ENCODE results near the gene AKR1B1. TPM values are rescaled to one million over a fixed set of nuclear protein-coding genes. Genes with fewer than 3 reads are reported as not detected.

Gene AKR1B1
- total RNA-seq, 1 donor from 2014 or later, result 88.9 TPM

GRCh38 chr7:134465491-134465890 is 6.6 kb upstream of the AKR1B1 start:
- Mint-ChIP-seq H3K36me3 (ENCODE audit: low read depth) (no peaks in the 10 kb centered on the region), H3K27me3 (peaks cover 4% of the 10 kb centered on the region), H3K27ac (no peak overlapping the region), H3K9me3 (peaks cover 11% of the 10 kb centered on the region), H3K4me3 (no peak overlapping the region), H3K4me1 (no peaks in the 10 kb centered on the region)
- TF ChIP-seq CTCF (IDR thresholded peaks at IDR 0.05), result no peak
- no peak for ATAC-seq (ENCODE audit: low read depth)
- ChIA-PET CTCF (interaction anchor here (0.6 kb wide), 1 partner anchor 45 kb away, joined by 3 read pairs; no protein-coding TSS in a partner anchor), POLR2A (no interaction called here)
- intact Hi-C loops (cut with micrococcal nuclease), result no loop called here
- no peak for DNase-seq

- Mint-ChIP-seq H3K4me1 (peaks cover 6% of the 10 kb centered on the region), H3K9me3 (peaks cover 11% of the 10 kb centered on the region), H3K27me3 (peaks cover 4% of the 10 kb centered on the region), H3K27ac (no peak overlapping the region), H3K36me3 (ENCODE audit: low read depth) (no peaks in the 10 kb centered on the region), H3K4me3 (no peak overlapping the region)
- DNase-seq (no peak), ATAC-seq (ENCODE audit: low read depth) (no peak)
- ChIA-PET POLR2A (no interaction called here), CTCF (no interaction called here)
- TF ChIP-seq CTCF (IDR thresholded peaks at IDR 0.05), result no peak
- intact Hi-C loops (cut with micrococcal nuclease), result no loop called here
These were observed 5.6 kb upstream of the AKR1B1 start for GRCh38 chr7:134464496-134464895.

- no peak for ATAC-seq (ENCODE audit: low read depth)
- no peak for DNase-seq
- H3K27me3 Mint-ChIP-seq, result peaks cover 4% of the 10 kb centered on the region
- peaks cover 11% of the 10 kb centered on the region for H3K4me1 Mint-ChIP-seq
- no peak overlapping the region for H3K27ac Mint-ChIP-seq
- ChIA-PET POLR2A (no interaction called here), CTCF (interaction anchor here (1.5 kb wide), 1 partner anchor 31 kb away, joined by 4 read pairs; no protein-coding TSS in a partner anchor)
- intact Hi-C loops (cut with micrococcal nuclease), result no loop called here
- peaks cover 11% of the 10 kb centered on the region for H3K9me3 Mint-ChIP-seq
- H3K36me3 Mint-ChIP-seq (ENCODE audit: low read depth), result no peaks in the 10 kb centered on the region
- no peak for TF ChIP-seq CTCF (IDR thresholded peaks at IDR 0.05)
- H3K4me3 Mint-ChIP-seq, result no peak overlapping the region
These were observed 4.9 kb upstream of the AKR1B1 start for GRCh38 chr7:134463751-134464150.

- ChIA-PET POLR2A (interaction anchor here (0.6 kb wide), 1 partner anchor 922 kb away, joined by 5 read pairs; no protein-coding TSS in a partner anchor), CTCF (interaction anchor here (1.5 kb wide), 1 partner anchor 29 kb away, joined by 4 read pairs; no protein-coding TSS in a partner anchor)
- no peak for DNase-seq
- Mint-ChIP-seq H3K36me3 (ENCODE audit: low read depth) (no peaks in the 10 kb centered on the region), H3K4me1 (peaks cover 20% of the 10 kb centered on the region), H3K27ac (no peak overlapping the region), H3K4me3 (no peak overlapping the region), H3K27me3 (no peaks in the 10 kb centered on the region), H3K9me3 (peaks cover 11% of the 10 kb centered on the region)
- no peak for TF ChIP-seq CTCF (IDR thresholded peaks at IDR 0.05)
- ATAC-seq (ENCODE audit: low read depth), result no peak
- intact Hi-C loops (cut with micrococcal nuclease), result no loop called here
These were observed 3.5 kb upstream of the AKR1B1 start for GRCh38 chr7:134462337-134462925.

GRCh38 chr7:134461916-134462315 is 3.0 kb upstream of the AKR1B1 start:
- intact Hi-C loops (cut with micrococcal nuclease), result no loop called here
- TF ChIP-seq CTCF (IDR thresholded peaks at IDR 0.05), result no peak
- ChIA-PET CTCF (interaction anchor here (1.0 kb wide), 1 partner anchor 30 kb away, joined by 3 read pairs; no protein-coding TSS in a partner anchor), POLR2A (no interaction called here)
- Mint-ChIP-seq H3K36me3 (ENCODE audit: low read depth) (no peaks in the 10 kb centered on the region), H3K9me3 (peaks cover 11% of the 10 kb centered on the region), H3K27ac (no peak overlapping the region), H3K4me1 (peaks cover 22% of the 10 kb centered on the region), H3K27me3 (no peaks in the 10 kb centered on the region), H3K4me3 (no peak overlapping the region)
- no peak for ATAC-seq (ENCODE audit: low read depth)
- no peak for DNase-seq

All from activated B cell treated with CpG ODN at 0.5 μM for 24 hours (primary cell).